ENCODE measurements around the gene AFF4. TPM values are rescaled to one million over a fixed set of nuclear protein-coding genes. Genes with fewer than 3 reads are reported as not detected.

Gene AFF4
- polyA plus RNA-seq, 1 of the 3 experiments (the other 2 are of a cell fraction), result 8.1 TPM

GRCh38 chr5:132971483-132972435 is 8.3 kb upstream of the AFF4 start:
- Histone ChIP-seq H3K36me3 (replicated peaks in 1 of 2; ENCODE audit: control insufficient read depth in 1 of 2, insufficient read depth in 2 of 2, low read length in 1 of 2) (no peaks in the 10 kb centered on the region), H2AFZ (ENCODE audit: low read depth) (peak overlapping the region; percentile 67; the same call in 1 of the 2 replicates), H3K4me3 (ENCODE audit: low read depth in 2 of 2, low read length in 1 of 2) (no peak overlapping the region), H3K4me2 (no peak overlapping the region), H4K20me1 (ENCODE audit: insufficient read depth) (no peaks in the 10 kb centered on the region), H3K9ac (no peak overlapping the region), H3K9me3 (no peaks in the 10 kb centered on the region), H3K9me2 (no peaks in the 10 kb centered on the region), H3F3A (replicated peaks; ENCODE audit: insufficient read depth) (peaks cover 4% of the 10 kb centered on the region), H3K27me3 (ENCODE audit: insufficient read depth) (no peaks in the 10 kb centered on the region), H3K27ac (ENCODE audit: low read depth in 2 of 2, low read length in 1 of 2) (no peak overlapping the region), H3K4me1 (ENCODE audit: control insufficient read depth in 1 of 2, insufficient read depth in 2 of 2, low read depth in 1 of 2, low read length in 1 of 2) (no peaks in the 10 kb centered on the region; a peak in 1 of 4 replicates), H3K79me2 (ENCODE audit: insufficient read depth) (no peaks in the 10 kb centered on the region)
- WGBS (ENCODE audit: low lambda C conversion rate), result 79% methylated on average over 16 of the region's 16 CpGs
- CTCF ChIA-PET, result no interaction called here
- no peak for DNase-seq
- TF ChIP-seq JUND (IDR thresholded peaks at IDR 0.05), result no peak
- no peak for TF ChIP-seq RCOR1 (IDR thresholded peaks at IDR 0.05; ENCODE audit: low read length)
- no peak for TF ChIP-seq FOSL2 (IDR thresholded peaks at IDR 0.05; ENCODE audit: borderline replicate concordance, low read depth)
- no peak for TF ChIP-seq FOXJ3 (CRISPR knock-in tag; IDR thresholded peaks at IDR 0.05)
- TF ChIP-seq, protein P1, sequence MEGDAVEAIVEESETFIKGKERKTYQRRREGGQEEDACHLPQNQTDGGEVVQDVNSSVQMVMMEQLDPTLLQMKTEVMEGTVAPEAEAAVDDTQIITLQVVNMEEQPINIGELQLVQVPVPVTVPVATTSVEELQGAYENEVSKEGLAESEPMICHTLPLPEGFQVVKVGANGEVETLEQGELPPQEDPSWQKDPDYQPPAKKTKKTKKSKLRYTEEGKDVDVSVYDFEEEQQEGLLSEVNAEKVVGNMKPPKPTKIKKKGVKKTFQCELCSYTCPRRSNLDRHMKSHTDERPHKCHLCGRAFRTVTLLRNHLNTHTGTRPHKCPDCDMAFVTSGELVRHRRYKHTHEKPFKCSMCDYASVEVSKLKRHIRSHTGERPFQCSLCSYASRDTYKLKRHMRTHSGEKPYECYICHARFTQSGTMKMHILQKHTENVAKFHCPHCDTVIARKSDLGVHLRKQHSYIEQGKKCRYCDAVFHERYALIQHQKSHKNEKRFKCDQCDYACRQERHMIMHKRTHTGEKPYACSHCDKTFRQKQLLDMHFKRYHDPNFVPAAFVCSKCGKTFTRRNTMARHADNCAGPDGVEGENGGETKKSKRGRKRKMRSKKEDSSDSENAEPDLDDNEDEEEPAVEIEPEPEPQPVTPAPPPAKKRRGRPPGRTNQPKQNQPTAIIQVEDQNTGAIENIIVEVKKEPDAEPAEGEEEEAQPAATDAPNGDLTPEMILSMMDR (IDR thresholded peaks at IDR 0.05), result no peak
- TF ChIP-seq RAD21 (IDR thresholded peaks at IDR 0.05; ENCODE audit: low read length), result no peak
- TF ChIP-seq GATA2 (CRISPR knock-in tag; IDR thresholded peaks at IDR 0.05), result no peak
- TF ChIP-seq SIN3A (IDR thresholded peaks at IDR 0.05; ENCODE audit: borderline replicate concordance, low read depth, low read length), result no peak
- no peak for TF ChIP-seq TCF12 (IDR thresholded peaks at IDR 0.05)
- no peak for TF ChIP-seq FOXM1 (IDR thresholded peaks at IDR 0.05; ENCODE audit: low read depth)
- TF ChIP-seq RXRA (IDR thresholded peaks at IDR 0.05; ENCODE audit: borderline replicate concordance, low read depth), result no peak
- POLR2A ChIA-PET, result no interaction called here

DNA sequence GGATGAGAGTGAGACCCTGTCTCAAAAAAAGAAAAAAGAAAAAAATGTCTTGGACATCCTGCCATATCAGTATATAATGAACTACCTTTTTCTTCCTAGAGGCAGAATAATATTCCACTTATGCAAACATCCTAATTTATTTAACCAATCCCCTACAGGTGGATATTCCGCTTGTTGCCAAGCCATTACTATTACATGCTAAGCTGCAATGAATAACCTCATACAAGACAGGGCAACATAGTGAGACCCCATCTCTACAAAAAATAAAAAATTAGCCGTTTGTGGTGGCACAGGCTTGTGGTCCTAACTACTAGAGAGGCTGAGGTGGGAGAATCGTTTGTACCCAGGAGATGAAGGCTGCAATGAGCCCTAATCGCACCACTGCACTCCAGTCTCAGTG is 1.7 kb upstream of the AFF4 start:
- Histone ChIP-seq H3F3A (replicated peaks; ENCODE audit: insufficient read depth) (peaks cover 36% of the 10 kb centered on the region), H3K9me3 (no peaks in the 10 kb centered on the region), H3K4me2 (no peak overlapping the region), H3K4me1 (ENCODE audit: control insufficient read depth in 1 of 2, insufficient read depth in 2 of 2, low read depth in 1 of 2, low read length in 1 of 2) (no peaks in the 10 kb centered on the region; a peak in 2 of 4 replicates), H3K4me3 (ENCODE audit: low read depth in 2 of 2, low read length in 1 of 2) (no peak overlapping the region), H2AFZ (ENCODE audit: low read depth) (no peak overlapping the region), H3K27ac (ENCODE audit: low read depth in 2 of 2, low read length in 1 of 2) (no peak overlapping the region), H3K36me3 (replicated peaks in 1 of 2; ENCODE audit: control insufficient read depth in 1 of 2, insufficient read depth in 2 of 2, low read length in 1 of 2) (peaks cover under 1 to 4% of the 10 kb centered on the region in 2 experiments), H3K79me2 (ENCODE audit: insufficient read depth) (peaks cover 32% of the 10 kb centered on the region), H3K9ac (no peak overlapping the region), H4K20me1 (ENCODE audit: insufficient read depth) (peaks cover 21% of the 10 kb centered on the region), H3K27me3 (ENCODE audit: insufficient read depth) (no peaks in the 10 kb centered on the region), H3K9me2 (no peaks in the 10 kb centered on the region)
- WGBS (ENCODE audit: low lambda C conversion rate), result 90% methylated on average over 4 of the region's 4 CpGs
- DNase-seq, result no peak
- POLR2A ChIA-PET, result no interaction called here
- CTCF ChIA-PET, result no interaction called here
- TF ChIP-seq, protein P2, sequence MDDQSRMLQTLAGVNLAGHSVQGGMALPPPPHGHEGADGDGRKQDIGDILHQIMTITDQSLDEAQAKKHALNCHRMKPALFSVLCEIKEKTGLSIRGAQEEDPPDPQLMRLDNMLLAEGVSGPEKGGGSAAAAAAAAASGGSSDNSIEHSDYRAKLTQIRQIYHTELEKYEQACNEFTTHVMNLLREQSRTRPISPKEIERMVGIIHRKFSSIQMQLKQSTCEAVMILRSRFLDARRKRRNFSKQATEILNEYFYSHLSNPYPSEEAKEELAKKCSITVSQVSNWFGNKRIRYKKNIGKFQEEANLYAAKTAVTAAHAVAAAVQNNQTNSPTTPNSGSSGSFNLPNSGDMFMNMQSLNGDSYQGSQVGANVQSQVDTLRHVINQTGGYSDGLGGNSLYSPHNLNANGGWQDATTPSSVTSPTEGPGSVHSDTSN (IDR thresholded peaks at IDR 0.05), result no peak
- TF ChIP-seq, protein P3, sequence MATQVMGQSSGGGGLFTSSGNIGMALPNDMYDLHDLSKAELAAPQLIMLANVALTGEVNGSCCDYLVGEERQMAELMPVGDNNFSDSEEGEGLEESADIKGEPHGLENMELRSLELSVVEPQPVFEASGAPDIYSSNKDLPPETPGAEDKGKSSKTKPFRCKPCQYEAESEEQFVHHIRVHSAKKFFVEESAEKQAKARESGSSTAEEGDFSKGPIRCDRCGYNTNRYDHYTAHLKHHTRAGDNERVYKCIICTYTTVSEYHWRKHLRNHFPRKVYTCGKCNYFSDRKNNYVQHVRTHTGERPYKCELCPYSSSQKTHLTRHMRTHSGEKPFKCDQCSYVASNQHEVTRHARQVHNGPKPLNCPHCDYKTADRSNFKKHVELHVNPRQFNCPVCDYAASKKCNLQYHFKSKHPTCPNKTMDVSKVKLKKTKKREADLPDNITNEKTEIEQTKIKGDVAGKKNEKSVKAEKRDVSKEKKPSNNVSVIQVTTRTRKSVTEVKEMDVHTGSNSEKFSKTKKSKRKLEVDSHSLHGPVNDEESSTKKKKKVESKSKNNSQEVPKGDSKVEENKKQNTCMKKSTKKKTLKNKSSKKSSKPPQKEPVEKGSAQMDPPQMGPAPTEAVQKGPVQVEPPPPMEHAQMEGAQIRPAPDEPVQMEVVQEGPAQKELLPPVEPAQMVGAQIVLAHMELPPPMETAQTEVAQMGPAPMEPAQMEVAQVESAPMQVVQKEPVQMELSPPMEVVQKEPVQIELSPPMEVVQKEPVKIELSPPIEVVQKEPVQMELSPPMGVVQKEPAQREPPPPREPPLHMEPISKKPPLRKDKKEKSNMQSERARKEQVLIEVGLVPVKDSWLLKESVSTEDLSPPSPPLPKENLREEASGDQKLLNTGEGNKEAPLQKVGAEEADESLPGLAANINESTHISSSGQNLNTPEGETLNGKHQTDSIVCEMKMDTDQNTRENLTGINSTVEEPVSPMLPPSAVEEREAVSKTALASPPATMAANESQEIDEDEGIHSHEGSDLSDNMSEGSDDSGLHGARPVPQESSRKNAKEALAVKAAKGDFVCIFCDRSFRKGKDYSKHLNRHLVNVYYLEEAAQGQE (IDR thresholded peaks at IDR 0.05; ENCODE audit: low read depth, low read length), result no peak
- no peak for TF ChIP-seq FOSL2 (IDR thresholded peaks at IDR 0.05; ENCODE audit: borderline replicate concordance, low read depth)
- no peak for TF ChIP-seq ELF1 (IDR thresholded peaks at IDR 0.05)
- TF ChIP-seq YY1 (IDR thresholded peaks at IDR 0.05; ENCODE audit: low read depth), result no peak
- TF ChIP-seq CHD2 (IDR thresholded peaks at IDR 0.05; ENCODE audit: low read length, partially characterized antibody), result no peak
- TF ChIP-seq TCF12 (IDR thresholded peaks at IDR 0.05), result no peak
- TF ChIP-seq TEAD4 (IDR thresholded peaks at IDR 0.05; ENCODE audit: borderline replicate concordance, insufficient read depth), result no peak
- no peak for TF ChIP-seq EP300 (IDR thresholded peaks at IDR 0.05; ENCODE audit: borderline replicate concordance in 1 of 2, low read depth in 1 of 2, low read length in 1 of 2)
- no peak for TF ChIP-seq FOXJ3 (CRISPR knock-in tag; IDR thresholded peaks at IDR 0.05)
- TF ChIP-seq RAD21 (IDR thresholded peaks at IDR 0.05; ENCODE audit: low read length), result no peak
- TF ChIP-seq GABPA (IDR thresholded peaks at IDR 0.05; ENCODE audit: low read depth), result no peak
